ENCODE results near the gene VCL. TPM values are rescaled to one million over a fixed set of nuclear protein-coding genes. Genes with fewer than 3 reads are reported as not detected.

The VCL gene
- total RNA-seq, 2 experiments from 2014 or later = 18.5 to 19.7 TPM

GRCh38 chr10:74047871-74048270 is 50.0 kb downstream of the VCL start:
- CTCF ChIA-PET = no interaction called here
- Histone ChIP-seq H3K4me3 (ENCODE audit: low read length) (no peak overlapping the region), H3K27ac (ENCODE audit: low read depth in 1 of 2, low read length in 2 of 2) (no peak overlapping the region), H3K36me3 (ENCODE audit: insufficient read depth, low read length) (peaks cover 16% of the 10 kb centered on the region), H3K9me3 (ENCODE audit: control insufficient read depth in 1 of 2, insufficient read depth in 1 of 2, low read length in 2 of 2) (no peaks in the 10 kb centered on the region), H3K4me1 (ENCODE audit: insufficient read depth, low read length) (no peaks in the 10 kb centered on the region), H3K27me3 (ENCODE audit: control insufficient read depth in 1 of 2, insufficient read depth in 2 of 2, low read length in 2 of 2) (no peaks in the 10 kb centered on the region)
- POLR2A ChIA-PET = no interaction called here
- Mint-ChIP-seq H3K4me3 (no peak overlapping the region), H3K4me1 (ENCODE audit: low read depth) (peaks cover 10% of the 10 kb centered on the region), H3K27ac (no peak overlapping the region), H3K9me3 (no peaks in the 10 kb centered on the region), H3K36me3 (ENCODE audit: low read depth) (peaks cover 24% of the 10 kb centered on the region), H3K27me3 (no peaks in the 10 kb centered on the region)
- DNase-seq (no peak), ATAC-seq (ENCODE audit: poor library complexity) (no peak)
- no peak for TF ChIP-seq CTCF (IDR thresholded peaks at IDR 0.05)
- intact Hi-C loops (cut with DNase I, micrococcal nuclease) = loop anchor here in 1 of 2 experiments (5.0 kb wide), 1 partner anchor 91 kb away; no protein-coding TSS in a partner anchor

GRCh38 chr10:74048433-74048832 is 50.5 kb downstream of the VCL start:
- TF ChIP-seq CTCF (IDR thresholded peaks at IDR 0.05) = no peak
- Histone ChIP-seq H3K27ac (ENCODE audit: low read depth in 1 of 2, low read length in 2 of 2) (no peak overlapping the region), H3K36me3 (ENCODE audit: insufficient read depth, low read length) (peaks cover 14% of the 10 kb centered on the region), H3K9me3 (ENCODE audit: control insufficient read depth in 1 of 2, insufficient read depth in 1 of 2, low read length in 2 of 2) (no peaks in the 10 kb centered on the region), H3K4me1 (ENCODE audit: insufficient read depth, low read length) (no peaks in the 10 kb centered on the region), H3K4me3 (ENCODE audit: low read length) (no peak overlapping the region), H3K27me3 (ENCODE audit: control insufficient read depth in 1 of 2, insufficient read depth in 2 of 2, low read length in 2 of 2) (no peaks in the 10 kb centered on the region)
- no peak overlapping the region for H3K27ac Mint-ChIP-seq
- ChIA-PET POLR2A (no interaction called here), CTCF (no interaction called here)
- H3K4me1 Mint-ChIP-seq (ENCODE audit: low read depth) = peaks cover 10% of the 10 kb centered on the region
- peaks cover 24% of the 10 kb centered on the region for H3K36me3 Mint-ChIP-seq (ENCODE audit: low read depth)
- no peak for ATAC-seq (ENCODE audit: poor library complexity)
- H3K9me3 Mint-ChIP-seq = no peaks in the 10 kb centered on the region
- intact Hi-C loops (cut with DNase I, micrococcal nuclease) = loop anchor here in 1 of 2 experiments (5.0 kb wide), 1 partner anchor 91 kb away; no protein-coding TSS in a partner anchor
- DNase-seq = no peak
- no peak overlapping the region for H3K4me3 Mint-ChIP-seq
- no peaks in the 10 kb centered on the region for H3K27me3 Mint-ChIP-seq

- no peak for TF ChIP-seq CTCF (IDR thresholded peaks at IDR 0.05)
- Mint-ChIP-seq H3K4me1 (ENCODE audit: low read depth) (peaks cover 15% of the 10 kb centered on the region), H3K27ac (no peak overlapping the region), H3K9me3 (no peaks in the 10 kb centered on the region), H3K36me3 (ENCODE audit: low read depth) (peaks cover 15% of the 10 kb centered on the region), H3K27me3 (no peaks in the 10 kb centered on the region), H3K4me3 (no peak overlapping the region)
- intact Hi-C loops (cut with DNase I, micrococcal nuclease) = loop anchor here in 1 of 2 experiments (5.0 kb wide), 1 partner anchor 93 kb away; no protein-coding TSS in a partner anchor
- Histone ChIP-seq H3K9me3 (ENCODE audit: control insufficient read depth in 1 of 2, insufficient read depth in 1 of 2, low read length in 2 of 2) (no peaks in the 10 kb centered on the region), H3K27me3 (ENCODE audit: control insufficient read depth in 1 of 2, insufficient read depth in 2 of 2, low read length in 2 of 2) (no peaks in the 10 kb centered on the region), H3K4me1 (ENCODE audit: insufficient read depth, low read length) (peaks cover 2% of the 10 kb centered on the region), H3K36me3 (ENCODE audit: insufficient read depth, low read length) (peaks cover 3% of the 10 kb centered on the region), H3K27ac (ENCODE audit: low read depth in 1 of 2, low read length in 2 of 2) (no peak overlapping the region), H3K4me3 (ENCODE audit: low read length) (no peak overlapping the region)
- no peak for DNase-seq
- ChIA-PET POLR2A (no interaction called here), CTCF (interaction anchor here (0.9 kb wide), 1 partner anchor 9 kb away, joined by 3 read pairs; no protein-coding TSS in a partner anchor)
- ATAC-seq (ENCODE audit: poor library complexity) = no peak
Measured at GRCh38 chr10:74049955-74050354, 52.0 kb downstream of the VCL start.

Measured in CD4-positive, alpha-beta T cell (primary cell).